HG03457 (cell line): ENCODE data around the gene SPG11.
"Not testable (repeated sequence)": the region's sequence is repeated elsewhere in the genome, so short reads cannot be mapped to it uniquely, and the experiment has no call there.

Source experiments
- ATAC-seq: cut with Tn5 transposase; IDR thresholded peaks from one replicate; pipeline ENCODE4 v1.9.1; 2021; ENCODE audit warnings: moderate number of reproducible peaks; ENCODE audit not compliant: unreplicated experiment

Gene SPG11

DNA sequence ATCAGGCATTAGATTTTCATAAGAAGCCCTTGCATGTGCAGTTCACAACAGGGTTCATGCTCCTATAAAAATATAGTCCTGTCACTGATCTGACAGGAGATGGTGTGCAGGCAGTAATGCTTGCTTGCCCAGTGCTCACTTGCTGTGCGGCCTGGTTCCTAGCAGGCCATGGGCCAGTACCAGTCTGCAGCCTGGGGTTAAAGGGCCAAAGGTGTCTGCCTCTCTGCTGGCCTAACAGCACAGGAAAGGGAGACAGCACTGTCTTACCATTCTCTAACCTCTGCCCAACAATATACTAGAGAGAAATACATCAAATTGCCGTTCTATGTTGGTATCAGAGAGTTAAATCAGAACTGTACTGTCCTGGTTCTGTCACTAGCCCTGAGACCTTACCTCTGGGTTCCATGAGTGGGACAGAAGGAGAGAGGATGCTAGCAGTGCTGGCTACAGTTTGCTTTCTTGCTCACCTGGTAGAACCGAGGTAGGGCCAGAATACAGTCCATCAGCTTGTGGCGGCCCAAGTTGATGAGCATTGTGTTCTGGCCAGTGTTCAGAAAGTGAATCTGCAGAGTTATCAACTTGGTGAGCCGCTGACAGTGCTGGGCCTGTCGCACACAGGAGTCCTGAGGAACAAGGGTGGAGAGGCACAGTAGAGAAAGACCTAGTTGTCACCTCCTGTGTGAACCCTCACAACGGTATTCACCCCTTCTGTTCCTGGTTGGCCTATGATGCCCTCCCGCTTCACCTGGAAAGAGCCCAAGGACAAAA, 97.9 kb downstream of the SPG11 start:
- no peak for ATAC-seq

DNA sequence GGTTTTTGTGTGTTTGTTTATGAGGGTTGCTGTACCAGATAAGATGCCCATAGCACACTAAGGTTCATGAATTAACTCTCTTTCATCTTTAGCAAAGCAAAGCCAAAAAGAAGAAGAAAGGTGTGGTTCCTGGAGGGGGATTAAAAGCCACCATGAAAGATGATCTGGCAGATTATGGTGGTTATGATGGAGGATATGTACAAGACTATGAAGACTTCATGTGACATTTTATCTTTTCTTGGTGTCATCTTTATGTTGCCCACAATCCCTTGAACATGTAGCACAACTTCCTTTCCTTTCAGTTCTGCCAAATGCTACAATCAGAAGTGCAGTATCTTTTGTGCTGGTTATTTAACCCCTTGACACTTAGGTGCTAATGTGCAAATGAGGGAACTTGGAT, 102.5 kb downstream of the SPG11 start:
- ATAC-seq: not testable (repeated sequence)

DNA sequence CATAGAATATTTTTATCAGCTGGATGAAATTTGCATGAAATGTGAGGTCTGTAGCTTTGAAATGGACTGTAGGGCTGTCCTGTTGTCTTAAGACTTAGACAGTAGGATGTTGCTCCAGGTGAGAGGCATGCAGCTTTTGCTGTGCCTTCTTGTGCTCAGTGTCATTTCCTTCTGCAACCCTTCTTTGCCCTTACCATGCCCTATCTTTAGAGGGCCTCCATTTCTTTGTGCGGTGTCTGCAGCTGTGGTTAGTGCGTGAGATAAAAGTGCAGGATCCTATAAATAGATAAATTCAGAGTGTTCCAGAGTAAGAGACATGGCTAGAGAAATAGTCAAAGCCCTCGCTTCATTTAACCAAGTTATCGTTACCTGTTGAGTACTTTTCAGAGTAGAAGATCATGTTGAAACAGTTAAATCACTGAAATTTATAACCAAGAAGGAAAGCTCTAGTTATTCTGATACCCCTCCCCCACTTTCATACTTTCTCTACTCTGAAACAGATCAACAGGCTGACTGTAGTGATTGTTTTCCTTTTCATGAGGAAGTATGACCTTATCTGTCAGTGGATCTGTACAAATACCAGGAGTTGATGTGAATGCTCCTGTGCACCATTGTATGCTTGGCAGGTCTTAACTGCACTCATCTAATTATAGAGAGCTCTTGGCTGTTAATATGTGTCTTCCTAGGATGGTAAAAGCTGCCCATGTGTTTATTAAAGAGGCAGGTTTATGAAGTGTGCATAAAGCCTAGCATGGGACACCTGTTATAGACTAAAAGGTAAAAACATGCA, 108.3 kb downstream of the SPG11 start:
- ATAC-seq: no peak

DNA sequence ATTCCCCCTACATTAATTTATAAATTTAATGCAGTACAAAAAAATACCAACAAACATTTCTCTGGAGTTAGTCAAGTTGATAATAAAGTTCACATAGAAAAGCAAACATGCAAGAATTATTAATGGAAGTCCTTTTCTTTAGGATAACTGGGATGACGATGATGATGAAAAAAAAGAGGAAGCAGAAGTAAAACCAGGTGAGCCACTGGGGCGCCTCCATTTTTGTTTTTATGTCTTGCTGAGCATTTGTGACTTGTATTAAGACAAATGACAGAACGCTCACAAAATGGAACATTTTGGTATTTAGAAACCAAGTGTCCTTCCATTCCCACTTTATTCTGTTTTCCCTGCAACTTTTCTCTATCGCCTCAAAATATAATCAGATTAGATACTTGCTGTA, 112.7 kb downstream of the SPG11 start:
- no peak for ATAC-seq

- no peak for ATAC-seq
Observed at GRCh38 chr15:44550256-44550655, 113.2 kb downstream of the SPG11 start.

- not testable (repeated sequence) for ATAC-seq
Observed at GRCh38 chr15:44549152-44549551, 114.3 kb downstream of the SPG11 start.

- no peak for ATAC-seq
Observed at GRCh38 chr15:44545913-44546802, 117.3 kb downstream of the SPG11 start.

DNA sequence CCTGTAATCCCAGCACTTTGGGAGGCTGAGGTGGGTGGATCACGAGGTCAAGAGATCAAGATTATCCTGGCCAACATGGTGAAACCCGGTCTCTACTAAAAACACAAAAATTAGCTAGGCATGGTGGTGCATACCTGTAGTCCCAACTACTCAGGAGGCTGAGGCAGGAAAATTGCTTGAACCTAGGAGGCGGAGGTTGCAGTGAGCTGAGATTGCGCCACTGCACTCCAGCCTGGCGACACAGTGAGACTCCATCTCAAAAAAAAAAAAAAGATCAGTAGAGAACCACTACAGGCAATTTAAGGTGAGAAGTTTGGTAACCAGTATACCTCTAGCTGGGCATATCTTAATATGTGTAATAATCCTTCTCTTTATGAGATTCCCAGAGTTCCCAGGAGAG, 118.7 kb downstream of the SPG11 start:
- not testable (repeated sequence) for ATAC-seq

DNA sequence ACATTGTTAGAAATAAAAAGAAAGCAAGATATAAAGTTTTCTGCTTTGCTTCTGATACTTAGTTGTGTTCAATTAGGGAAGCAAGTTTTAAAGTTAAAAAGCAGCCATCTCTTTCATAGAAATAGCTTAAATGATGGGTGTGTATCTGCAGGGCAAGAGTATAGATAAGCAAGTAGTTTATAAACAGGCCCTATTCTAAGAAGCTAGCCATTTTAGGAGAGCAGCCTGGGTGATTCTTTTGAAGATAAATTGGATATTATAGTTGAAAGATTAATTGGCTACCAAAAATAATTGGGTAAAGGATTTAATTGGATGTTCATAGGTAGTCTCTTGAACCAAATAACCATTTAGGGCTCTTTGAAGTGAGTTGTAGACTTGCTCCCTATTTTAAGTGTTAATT, 120.9 kb downstream of the SPG11 start:
- no peak for ATAC-seq

- ATAC-seq: no peak
Observed at GRCh38 chr15:44541282-44541958, 122.0 kb downstream of the SPG11 start.

DNA sequence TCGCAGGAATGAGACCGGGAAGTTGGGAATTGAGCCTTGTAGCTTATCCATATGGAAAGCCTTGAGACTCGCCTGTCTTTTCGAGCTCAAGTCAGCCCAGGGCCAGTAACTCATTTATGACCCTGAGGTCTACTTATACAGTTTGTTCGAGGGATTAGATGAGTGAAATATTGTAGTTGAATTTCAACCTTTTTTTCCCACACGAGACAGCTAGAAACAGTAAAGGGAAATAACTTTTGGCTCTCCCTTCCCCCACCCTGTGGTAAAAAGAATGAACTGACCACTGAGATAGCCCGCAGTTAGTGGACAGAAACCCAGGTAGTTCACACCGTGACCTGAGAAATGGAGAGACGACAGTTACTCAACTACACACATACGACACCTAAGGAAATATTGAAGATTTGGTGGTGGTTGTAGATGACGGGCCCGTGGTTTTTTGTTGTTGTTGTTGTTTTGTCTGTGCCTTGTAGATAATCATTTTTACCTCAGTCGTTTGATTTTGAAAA, 125.7 kb downstream of the SPG11 start:
- no peak for ATAC-seq

DNA sequence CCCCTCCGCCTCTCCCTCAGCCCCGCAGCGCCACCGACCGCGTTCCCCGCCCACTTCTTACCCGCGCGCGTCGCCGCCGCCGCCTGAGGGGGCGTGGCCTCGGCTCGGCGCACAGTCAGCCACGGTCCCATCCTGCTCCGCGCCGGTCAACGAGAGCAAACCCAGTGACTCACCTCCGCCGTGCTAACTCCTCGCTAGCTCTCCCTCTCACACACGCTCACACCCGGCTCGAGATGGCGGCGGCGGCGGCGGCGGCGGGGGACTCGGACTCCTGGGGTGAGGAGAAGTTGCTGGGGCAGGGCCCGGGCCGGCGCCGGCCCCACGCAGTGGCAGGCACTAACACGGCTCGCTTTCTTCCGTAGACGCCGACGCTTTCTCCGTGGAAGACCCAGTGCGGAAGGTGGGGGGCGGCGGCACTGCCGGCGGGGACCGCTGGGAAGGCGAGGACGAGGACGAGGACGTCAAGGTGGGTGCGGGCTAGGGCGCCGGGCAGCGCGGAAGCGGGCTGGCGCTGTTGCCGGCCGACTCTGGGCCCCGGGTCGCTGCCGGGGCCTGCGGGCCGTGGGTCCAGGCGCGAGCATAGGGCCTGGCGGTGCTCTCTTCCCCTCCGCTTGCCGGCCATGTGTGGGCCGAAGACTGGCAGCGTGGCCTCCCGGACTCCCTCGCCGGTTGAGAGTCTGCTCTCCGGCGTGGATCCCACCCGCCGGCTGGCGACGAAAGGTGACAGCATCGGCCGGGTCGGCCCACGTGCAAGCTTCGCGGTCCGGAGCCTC, 126.3 kb downstream of the SPG11 start, which contains the start of gene EIF3J:
EIF3J (plus strand) TSS at position 186 of the 773 bp plus-strand sequence; CDS start at position 234, 48 bp downstream.
- ATAC-seq: peak; percentile 78

DNA sequence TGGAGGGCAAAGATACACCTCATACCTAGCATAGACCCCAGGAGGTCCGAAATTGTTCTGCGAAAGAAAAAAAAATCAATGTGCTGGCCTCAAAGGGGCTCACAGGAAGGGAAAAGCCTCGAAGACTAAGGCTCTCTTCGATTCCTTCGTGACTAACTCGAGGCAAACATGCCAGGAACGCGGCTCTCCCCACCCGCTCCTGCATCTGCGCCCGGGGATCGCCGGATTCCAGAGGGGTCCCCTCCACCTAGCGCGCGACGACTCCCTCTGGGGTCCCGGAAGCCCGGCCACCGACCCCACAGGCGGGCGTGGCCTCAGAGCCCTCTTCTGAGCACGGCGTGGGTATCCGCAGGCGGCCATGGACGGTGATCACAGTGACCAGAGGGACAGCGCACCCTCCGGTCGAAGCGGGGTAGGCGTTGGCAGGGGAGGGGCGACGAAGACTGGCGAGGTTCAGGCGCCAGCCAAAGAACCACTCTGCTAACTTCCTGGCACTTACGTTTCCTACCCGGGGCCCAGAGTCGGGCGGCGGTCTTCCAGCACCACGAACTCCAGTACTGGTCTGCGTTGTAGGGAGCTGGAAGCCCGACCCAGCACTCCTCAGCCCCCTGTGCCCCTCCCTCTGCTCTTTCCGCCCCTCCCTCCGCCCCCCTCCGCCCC, 127.0 kb downstream of the SPG11 start:
- peak; percentile 39 for ATAC-seq

DNA sequence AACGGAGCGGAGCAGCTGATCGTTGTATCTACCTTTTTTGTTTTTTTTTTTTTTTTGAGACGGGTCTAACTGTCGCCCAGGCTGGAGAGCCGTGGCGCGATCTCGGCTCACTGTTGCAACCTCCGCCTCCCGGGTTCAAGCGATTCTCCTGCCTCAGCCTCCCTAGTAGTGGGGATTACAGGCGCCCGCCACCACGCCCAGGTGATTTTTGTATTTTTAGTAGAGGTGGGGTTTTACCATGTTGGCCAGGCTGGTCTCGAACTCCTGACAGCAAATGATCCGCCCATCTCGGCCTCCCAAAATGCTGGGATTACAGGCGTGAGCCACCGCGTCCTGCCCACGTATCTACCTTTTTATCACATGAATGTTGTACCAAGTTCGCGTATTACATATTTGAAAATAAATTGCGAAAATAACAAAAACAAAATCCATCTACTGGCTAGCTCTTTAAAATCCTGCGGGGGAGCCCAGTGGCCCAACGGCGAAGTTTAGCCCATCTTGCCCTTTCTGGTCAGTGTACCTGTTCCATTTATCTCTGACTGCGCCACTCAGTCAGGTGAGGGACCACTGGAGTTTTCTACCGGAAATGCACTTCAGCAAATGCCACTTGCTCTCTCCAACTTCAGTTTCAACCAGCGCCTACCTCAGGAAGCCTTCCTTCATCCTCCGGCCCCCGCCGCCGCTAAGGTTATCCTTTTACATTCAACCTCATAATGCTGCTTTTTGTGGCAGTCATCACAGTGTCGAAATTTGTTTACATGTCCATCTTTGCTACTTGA, 127.8 kb downstream of the SPG11 start:
- ATAC-seq: no peak

GRCh38 chr15:44535092-44535491, 128.4 kb downstream of the SPG11 start:
- no peak for ATAC-seq

GRCh38 chr15:44532689-44533088, 130.8 kb downstream of the SPG11 start:
- ATAC-seq: no peak

- not testable (repeated sequence) for ATAC-seq
Observed at GRCh38 chr15:44532275-44532674, 131.2 kb downstream of the SPG11 start.

- no peak for ATAC-seq
Observed at GRCh38 chr15:44530653-44531052, 132.8 kb downstream of the SPG11 start.
